GM12878 (cell line): ENCODE measurements around the gene SEPTIN1. TPM values are rescaled to one million over a fixed set of nuclear protein-coding genes. Genes with fewer than 3 reads are reported as not detected.

Source experiments
- ATAC-seq: fragments of 200-7000 bp; cut with Tn5 transposase; 3 replicates; pipeline ENCODE4 v1.9.1; 2020; ENCODE audit warnings: mild to moderate bottlenecking, moderate library complexity
- BruUV-seq: library from RNA; stranded (reverse); fragments of 400-500 nt; replicated peaks from 2 replicates; lab custom pipeline; 2021; lab: Mats Ljungman, UMichigan
- CTCF ChIA-PET: fragments of 300-600 bp; sonication (Branson Sonifier 250); formaldehyde crosslinking; extraction: SDS; loops from one replicate; lab custom pipeline; 2021; ENCODE audit warnings: inconsistent platforms; lab: Yijun Ruan, JAX
- POLR2A ChIA-PET: fragments of 350-600 bp; formaldehyde crosslinking; extraction: SDS; loops from one replicate; lab custom pipeline; 2021; ENCODE audit warnings: inconsistent platforms; lab: Charles Lee
- RAD21 ChIA-PET: fragments of 300-600 bp; sonication (Branson Sonifier 250); formaldehyde crosslinking; loops from one replicate; lab custom pipeline; 2023; ENCODE audit warnings: antibody characterized with exemption; ENCODE audit not compliant: unreplicated experiment; lab: Charles Lee
- SMC1A ChIA-PET: fragments of 300-600 bp; sonication (Branson Sonifier 250); formaldehyde crosslinking; loops from one replicate; lab custom pipeline; 2023; ENCODE audit not compliant: unreplicated experiment, uncharacterized antibody; lab: Charles Lee
- DNase-seq: peaks from one replicate; pipeline ENCODE4 v3.0.0-alpha.2; 2011; ENCODE audit warnings: low read depth, low spot score
- FAIRE-seq: peaks from 3 replicates; lab custom pipeline; 2011; peaks lifted over from hg19 to GRCh38; lab: Jason Lieb, UNC
- H2AFZ ChIP-seq: 2 replicates; pipeline ENCODE4 v1.6.0; 2011; ENCODE audit warnings: low read depth, low read length, control low read depth; ENCODE audit not compliant: control insufficient read depth
- H3K27ac ChIP-seq: 2 replicates; pipeline ENCODE4 v1.5.1; 2011; ENCODE audit warnings: control low read depth; ENCODE audit not compliant: control insufficient read depth, insufficient read depth
- H3K27me3 ChIP-seq, 2 experiments: replicated peaks in 1 of 2; 2 replicates each; pipeline versions ENCODE4 v1.6.0 to v1.6.1; 2011; ENCODE audit warnings: low read length in 1 of 2; ENCODE audit not compliant: control insufficient read depth in 2 of 2, insufficient read depth in 2 of 2
- H3K36me3 ChIP-seq, 2 experiments: 2 replicates each; pipeline ENCODE4 v1.5.1; 2011; ENCODE audit warnings: low read length in 1 of 2; ENCODE audit not compliant: control insufficient read depth in 2 of 2, insufficient read depth in 2 of 2
- H3K4me1 ChIP-seq: 2 replicates; pipeline ENCODE4 v1.6.1; 2011; ENCODE audit warnings: mild to moderate bottlenecking, low read length, moderate library complexity, mixed read lengths; ENCODE audit not compliant: control insufficient read depth, insufficient read depth
- H3K4me2 ChIP-seq: 2 replicates; pipeline ENCODE4 v1.6.0; 2011; ENCODE audit warnings: control low read depth; ENCODE audit not compliant: control insufficient read depth, insufficient read depth
- H3K4me3 ChIP-seq: fragments of 200-600 bp; sonication (generic); 2 replicates; pipeline ENCODE4 v1.5.1; 2016
- H3K79me2 ChIP-seq: 2 replicates; pipeline ENCODE4 v1.6.0; 2011; ENCODE audit warnings: low read length; ENCODE audit not compliant: control insufficient read depth, insufficient read depth
- H3K9ac ChIP-seq: 2 replicates; pipeline ENCODE4 v1.8.0; 2011; ENCODE audit warnings: low read length, control low read depth, mixed read lengths; ENCODE audit not compliant: control insufficient read depth, insufficient read depth
- H3K9me3 ChIP-seq: replicated peaks from 3 replicates; pipeline ENCODE4 v1.5.1; 2011; ENCODE audit warnings: mild to moderate bottlenecking, low read length; ENCODE audit not compliant: control insufficient read depth, insufficient read depth
- H4K20me1 ChIP-seq: 2 replicates; pipeline ENCODE4 v1.6.0; 2011; ENCODE audit not compliant: control insufficient read depth, insufficient read depth
- ATF2 ChIP-seq: IDR thresholded peaks from 2 replicates; pipeline ENCODE4 v1.6.1; 2012; ENCODE audit warnings: low read length, inconsistent platforms
- BHLHE40 ChIP-seq, 2 experiments: fragments of 450-650 bp in 1 of 2; IDR thresholded peaks; 2 replicates each; pipeline ENCODE4 v1.6.1; 2011 to 2017; ENCODE audit warnings: low read depth in 2 of 2, borderline replicate concordance in 1 of 2, improper control_type of control experiment in 1 of 2, low read length in 1 of 2, mild to moderate bottlenecking in 1 of 2
- CBX5 ChIP-seq: sonication (generic); IDR thresholded peaks from 2 replicates; pipeline ENCODE4 v1.6.1; 2016; ENCODE audit warnings: low read depth, moderate library complexity, mild to moderate bottlenecking, inconsistent platforms
- CHD2 ChIP-seq: IDR thresholded peaks from 2 replicates; pipeline ENCODE4 v1.6.1; 2011; ENCODE audit warnings: low read depth, low read length, improper control_type of control experiment, borderline replicate concordance
- EED ChIP-seq: sonication (generic); IDR thresholded peaks from 2 replicates; pipeline ENCODE4 v1.6.1; 2016; ENCODE audit warnings: antibody characterized with exemption, low read depth
- GABPA ChIP-seq: IDR thresholded peaks from 2 replicates; pipeline ENCODE4 v1.6.1; 2014; ENCODE audit warnings: antibody characterized with exemption, low read depth, mild to moderate bottlenecking, inconsistent platforms
- HCFC1 ChIP-seq: fragments of 150-350 bp; IDR thresholded peaks from 2 replicates; pipeline ENCODE4 v1.6.1; 2014; ENCODE audit warnings: low read length
- KDM1A ChIP-seq: fragments of 200-600 bp; sonication (generic); IDR thresholded peaks from 2 replicates; pipeline ENCODE4 v1.6.1; 2016; ENCODE audit warnings: borderline replicate concordance
- LARP7 ChIP-seq: fragments of 450-650 bp; IDR thresholded peaks from 2 replicates; pipeline ENCODE4 v1.6.1; 2017; ENCODE audit warnings: mild to moderate bottlenecking
- PML ChIP-seq: IDR thresholded peaks from 2 replicates; pipeline ENCODE4 v1.6.1; 2012; ENCODE audit warnings: low read length, inconsistent platforms
- POLR2AphosphoS2 ChIP-seq: IDR thresholded peaks from 2 replicates; pipeline ENCODE4 v1.6.1; 2011; ENCODE audit warnings: low read depth, mild to moderate bottlenecking, low read length, improper control_type of control experiment, moderate library complexity
- RAD21 ChIP-seq: IDR thresholded peaks from 2 replicates; pipeline ENCODE4 v1.6.1; 2011; ENCODE audit warnings: mild to moderate bottlenecking, low read depth, low read length, moderate library complexity; ENCODE audit not compliant: insufficient read depth
- SREBF2 ChIP-seq: IDR thresholded peaks from 2 replicates; pipeline ENCODE4 v1.6.1; 2012; ENCODE audit warnings: mild to moderate bottlenecking, low read length
- STAT3 ChIP-seq: IDR thresholded peaks from 2 replicates; pipeline ENCODE4 v1.6.1; 2011; ENCODE audit warnings: low read depth, low read length, improper control_type of control experiment
- TBL1XR1 ChIP-seq: IDR thresholded peaks from 2 replicates; pipeline ENCODE4 v1.6.1; 2012; ENCODE audit warnings: low read depth, low read length, improper control_type of control experiment
- TCF12 ChIP-seq: IDR thresholded peaks from 2 replicates; pipeline ENCODE4 v1.6.1; 2011; ENCODE audit warnings: low read depth, mild to moderate bottlenecking, low read length
- TCF7 ChIP-seq: IDR thresholded peaks from 2 replicates; pipeline ENCODE4 v1.6.1; 2014; ENCODE audit warnings: antibody characterized with exemption, borderline replicate concordance
- ZSCAN29 ChIP-seq: fragments of 450-650 bp; IDR thresholded peaks from 2 replicates; pipeline ENCODE4 v1.6.1; 2017; ENCODE audit warnings: mild to moderate bottlenecking, moderate library complexity
- WGBS: methylation state at CpG from one replicate; pipeline ENCODE4 v1.1.6; 2016; ENCODE audit warnings: low lambda C conversion rate; ENCODE audit not compliant: insufficient replicate concordance, insufficient coverage; ENCODE audit errors: missing lambda C conversion rate; 5-methylcytosine and 5-hydroxymethylcytosine counted together
- in situ Hi-C: fragments of 300-500 bp; cut with MboI; formaldehyde crosslinking; loops from 9 replicates; pipeline ENCODE4 v1.14.3; 2018; ENCODE audit warnings: mixed read lengths
- intact Hi-C: fragments of 100-400 bp; cut with micrococcal nuclease; formaldehyde crosslinking; loops from one replicate; pipeline ENCODE4 v1.14.2; 2022; ENCODE audit not compliant: unreplicated experiment
- polyA plus RNA-seq, 11 experiments: library from polyadenylated mRNA; depleted of rRNA in 4 of 11; unstranded in 6 of 11; stranded (reverse) in 5 of 11; fragments of >200 nt; fragmentation: Nextera tagmentation in 4 of 11; fragmentation: Illumina TruSeq in 1 of 11; extraction: Ambion mirVana in 4 of 11; extraction: Trizol in 1 of 11; gene quantifications; 1 replicate in 1 of 11; 2 replicates in 10 of 11; pipeline versions ENCODE4 v1.2.1 to v1.2.3, GENCODE V29; 2011 to 2016; ENCODE audit warnings: inconsistent platforms in 2 of 11, missing spikeins in 2 of 11, low read depth in 1 of 11
- total RNA-seq, 4 experiments: library from RNA; depleted of rRNA in 3 of 4; stranded (reverse); fragments of >200 nt in 3 of 4; fragmentation: Illumina TruSeq in 1 of 4; extraction: Trizol in 1 of 4; gene quantifications; 2 replicates each; pipeline versions ENCODE4 v1.2.1 to v1.2.3, GENCODE V29; 2013 to 2021
- TF ChIP-seq, protein P1 (sequence below): IDR thresholded peaks from 2 replicates; pipeline ENCODE4 v1.6.1; 2011; ENCODE audit warnings: low read depth, low read length, improper control_type of control experiment, borderline replicate concordance

The SEPTIN1 gene
- total and polyA plus RNA-seq, 10 of the 15 experiments (the other 5 are each of a cell fraction or from before 2014, with no cell fraction given): 2.8 to 153 (median 94.1) TPM

- no peak for TF ChIP-seq TCF7
- TF ChIP-seq CHD2: no peak
These were observed 33.8 kb upstream of the SEPTIN1 start (continued) for GRCh38 chr16:30416047-30416603.

- no peak overlapping the region for H3K4me2 ChIP-seq
- ChIA-PET SMC1A (interaction anchor here (1.0 kb wide), 1 partner anchor 228 kb away, joined by 3 read pairs; no protein-coding TSS in a partner anchor), CTCF (interaction anchor here (0.7 to 1.6 kb wide), 4 partner anchors 43 to 346 kb away, joined by 4 to 8 read pairs (median 6); no protein-coding TSS in a partner anchor), RAD21 (interaction anchor here (1.6 kb wide), 1 partner anchor 184 kb away, joined by 3 read pairs; no protein-coding TSS in a partner anchor), POLR2A (no interaction called here)
- H3K4me1 ChIP-seq: peaks cover 10% of the 10 kb centered on the region
- in situ Hi-C loops: no loop called here
- no peak overlapping the region for H3K27ac ChIP-seq
- TF ChIP-seq PML (no peak), TCF12 (no peak), POLR2AphosphoS2 (no peak), LARP7 (no peak), RAD21 (no peak), TBL1XR1 (no peak), HCFC1 (no peak), CHD2 (no peak), EED (no peak), ATF2 (no peak), KDM1A (no peak), SREBF2 (no peak), BHLHE40 (IDR thresholded peaks at IDR 0.05; ENCODE audit: borderline replicate concordance in 1 of 2, low read depth in 2 of 2, low read length in 1 of 2) (no peak), GABPA (no peak), STAT3 (no peak), CBX5 (no peak), ZSCAN29 (no peak)
- TF ChIP-seq, protein P1, sequence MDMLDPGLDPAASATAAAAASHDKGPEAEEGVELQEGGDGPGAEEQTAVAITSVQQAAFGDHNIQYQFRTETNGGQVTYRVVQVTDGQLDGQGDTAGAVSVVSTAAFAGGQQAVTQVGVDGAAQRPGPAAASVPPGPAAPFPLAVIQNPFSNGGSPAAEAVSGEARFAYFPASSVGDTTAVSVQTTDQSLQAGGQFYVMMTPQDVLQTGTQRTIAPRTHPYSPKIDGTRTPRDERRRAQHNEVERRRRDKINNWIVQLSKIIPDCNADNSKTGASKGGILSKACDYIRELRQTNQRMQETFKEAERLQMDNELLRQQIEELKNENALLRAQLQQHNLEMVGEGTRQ: no peak
- ATAC-seq (no peak), FAIRE-seq (no peak), DNase-seq (no peak)
- no peak overlapping the region for H3K4me3 ChIP-seq
- no peak overlapping the region for H3K9ac ChIP-seq
- no peaks in the 10 kb centered on the region for H4K20me1 ChIP-seq
- no TSS peak for BruUV-seq
- intact Hi-C loops: no loop called here
- peaks cover 0 to 2% of the 10 kb centered on the region in 2 experiments; a peak in 1 of 4 replicates for H3K36me3 ChIP-seq
- H2AFZ ChIP-seq: no peak overlapping the region
- WGBS: 97% methylated on average over 5 of the region's 5 CpGs
- no peaks in the 10 kb centered on the region for H3K27me3 ChIP-seq
- no peaks in the 10 kb centered on the region for H3K79me2 ChIP-seq
- H3K9me3 ChIP-seq: no peaks in the 10 kb centered on the region
These were observed 31.8 kb upstream of the SEPTIN1 start for GRCh38 chr16:30414159-30414558.
